HepG2 (cell line): ENCODE data around the gene TNFSF9. TPM values are rescaled to one million over a fixed set of nuclear protein-coding genes. Genes with fewer than 3 reads are reported as not detected.

Experiments used
- ATAC-seq: fragments of 200-7000 bp; cut with Tn5 transposase; 3 replicates; pipeline ENCODE4 v1.9.1; 2020; ENCODE audit warnings: mild to moderate bottlenecking, moderate library complexity
- BruUV-seq: library from RNA; stranded (reverse); fragments of 400-500 nt; replicated peaks from 2 replicates; lab custom pipeline; 2021; lab: Mats Ljungman, UMichigan
- CTCF ChIA-PET: fragments of 300-600 bp; formaldehyde crosslinking; extraction: SDS; loops from one replicate; lab custom pipeline; 2021; ENCODE audit warnings: low total read pairs, inconsistent platforms, low intra/inter-chr PET ratio; lab: Yijun Ruan, JAX
- POLR2A ChIA-PET: fragments of 350-600 bp; sonication (Branson Sonifier 250); formaldehyde crosslinking; loops from one replicate; lab custom pipeline; 2020; ENCODE audit warnings: antibody characterized with exemption, inconsistent platforms; lab: Yijun Ruan, JAX
- DNase-seq: peaks from one replicate; pipeline ENCODE4 v3.0.0-alpha.2; 2015; ENCODE audit warnings: low spot score
- FAIRE-seq: peaks from 3 replicates; lab custom pipeline; 2011; peaks lifted over from hg19 to GRCh38; lab: Jason Lieb, UNC
- H2AFZ ChIP-seq: one replicate; pipeline ENCODE4 v1.6.1; 2011; ENCODE audit warnings: low read length, inconsistent platforms
- H3K27ac ChIP-seq: fragments of 300-600 bp; 3 replicates; pipeline ENCODE4 v1.8.0; 2011; ENCODE audit warnings: mixed run types, mild to moderate bottlenecking, mixed read lengths, low read length, inconsistent platforms; ENCODE audit not compliant: insufficient read depth; ENCODE audit errors: extremely low read length
- H3K27me3 ChIP-seq, 2 experiments: fragments of 200-600 bp in 1 of 2; 2 replicates in 1 of 2; 3 replicates in 1 of 2; pipeline versions ENCODE4 v1.6.0 to v1.8.0; 2011; ENCODE audit warnings: low read length in 2 of 2, mild to moderate bottlenecking in 2 of 2, moderate library complexity in 2 of 2, inconsistent platforms in 1 of 2; ENCODE audit not compliant: insufficient read depth in 2 of 2, control insufficient read depth in 1 of 2
- H3K36me3 ChIP-seq, 2 experiments: fragments of 200-600 bp in 1 of 2; replicated peaks in 1 of 2; 2 replicates in 1 of 2; 3 replicates in 1 of 2; pipeline versions ENCODE4 v1.5.1 to v1.8.0; 2011; ENCODE audit warnings: low read length in 2 of 2, inconsistent platforms in 1 of 2; ENCODE audit not compliant: insufficient read depth in 2 of 2, control insufficient read depth in 1 of 2
- H3K4me1 ChIP-seq: 2 replicates; pipeline ENCODE4 v1.5.1; 2012; ENCODE audit warnings: low read length, inconsistent platforms; ENCODE audit not compliant: insufficient read depth
- H3K4me2 ChIP-seq: 2 replicates; pipeline ENCODE4 v1.6.0; 2011; ENCODE audit warnings: low read depth, low read length, inconsistent platforms
- H3K4me3 ChIP-seq, 3 experiments: fragments of 200-600 bp in 1 of 3; sonication (generic), shearing (Covaris generic) in 1 of 3; replicated peaks in 1 of 3; 2 replicates each; pipeline ENCODE4 v1.5.1; 2011 to 2016; ENCODE audit warnings: low read length in 3 of 3, inconsistent platforms in 2 of 3, low read depth in 2 of 3, mild to moderate bottlenecking in 2 of 3, control low read depth in 1 of 3, mixed read lengths in 1 of 3; ENCODE audit not compliant: insufficient read depth in 1 of 3
- H3K79me2 ChIP-seq: one replicate; pipeline ENCODE4 v1.6.1; 2011; ENCODE audit warnings: low read length, inconsistent platforms; ENCODE audit not compliant: insufficient read depth
- H3K9ac ChIP-seq: 2 replicates; pipeline ENCODE4 v1.6.0; 2011; ENCODE audit warnings: mild to moderate bottlenecking, low read depth, low read length, inconsistent platforms; ENCODE audit not compliant: insufficient read depth
- H3K9me3 ChIP-seq: 2 replicates; pipeline ENCODE4 v1.5.1; 2012; ENCODE audit warnings: mild to moderate bottlenecking, low read length
- H4K20me1 ChIP-seq: 2 replicates; pipeline ENCODE4 v1.6.0; 2011; ENCODE audit warnings: inconsistent platforms, mild to moderate bottlenecking, low read length, moderate library complexity; ENCODE audit not compliant: insufficient read depth
- MAFF ChIP-seq: IDR thresholded peaks from 2 replicates; pipeline ENCODE4 v1.6.1; 2011; ENCODE audit warnings: low read depth, low read length, improper control_type of control experiment
- NFATC3 ChIP-seq: sonication (generic); formaldehyde crosslinking; IDR thresholded peaks from 2 replicates; pipeline ENCODE4 v1.5.1; 2020; ENCODE audit warnings: mild to moderate bottlenecking, missing genetic modification reagents
- NR2F1 ChIP-seq, 2 experiments: fragments of 450-650 bp in 1 of 2; formaldehyde crosslinking in 1 of 2; IDR thresholded peaks; 2 replicates each; pipeline versions ENCODE4 v1.5.0 to v1.6.1; 2016 to 2020; ENCODE audit warnings: mild to moderate bottlenecking in 1 of 2, missing compliant biosample characterization in 1 of 2, missing genetic modification reagents in 1 of 2, moderate library complexity in 1 of 2
- POGZ ChIP-seq: sonication (generic); formaldehyde crosslinking; IDR thresholded peaks from 2 replicates; pipeline ENCODE4 v1.4.0; 2020; ENCODE audit warnings: mild to moderate bottlenecking, missing genetic modification reagents
- RCOR2 ChIP-seq: IDR thresholded peaks from 2 replicates; pipeline ENCODE4 v1.6.1; 2016; ENCODE audit warnings: missing biosample characterization, missing genetic modification reagents
- ZBTB42 ChIP-seq: sonication (generic); formaldehyde crosslinking; IDR thresholded peaks from 2 replicates; pipeline ENCODE4 v1.5.0; 2020; ENCODE audit warnings: mild to moderate bottlenecking, missing genetic modification reagents
- ZNF136 ChIP-seq: sonication (generic); formaldehyde crosslinking; IDR thresholded peaks from 2 replicates; pipeline ENCODE4 v1.8.1; 2022; ENCODE audit warnings: low read depth, mild to moderate bottlenecking, moderate library complexity, missing genetic modification reagents
- WGBS: methylation state at CpG from one replicate; pipeline ENCODE4 v1.1.6; 2017; ENCODE audit warnings: low lambda C conversion rate; 5-methylcytosine and 5-hydroxymethylcytosine counted together
- in situ Hi-C: cut with HindIII; loops from 2 replicates; pipeline ENCODE4 v1.10.0; 2017; ENCODE audit warnings: low pct_unique_long_range_greater_than_20kb; ENCODE audit not compliant: extremely low pct_ligation_motif_present
- intact Hi-C: fragments of 100-400 bp; cut with micrococcal nuclease; formaldehyde crosslinking; loops from one replicate; pipeline ENCODE4 v1.10.0; 2022; ENCODE audit not compliant: unreplicated experiment
- polyA plus RNA-seq, 8 experiments: library from polyadenylated mRNA; depleted of rRNA in 3 of 8; stranded (reverse) in 7 of 8; unstranded in 1 of 8; fragments of >200 nt; fragmentation: Illumina TruSeq in 4 of 8; extraction: Trizol in 4 of 8; gene quantifications; 2 replicates each; pipeline versions ENCODE4 v1.2.1 to v1.2.3, GENCODE V29; 2011 to 2016; ENCODE audit warnings: low read depth in 4 of 8, missing spikeins in 1 of 8, mixed read lengths in 1 of 8; ENCODE audit not compliant: insufficient read depth in 1 of 8
- total RNA-seq, 5 experiments: library from RNA; depleted of rRNA; stranded (reverse); fragments of >200 nt; fragmentation: Illumina TruSeq; extraction: Trizol; gene quantifications; 2 replicates each; pipeline ENCODE4 v1.2.3, GENCODE V29; 2016; ENCODE audit warnings: low read depth in 1 of 5
- TF ChIP-seq, protein P1 (sequence below): IDR thresholded peaks from 2 replicates; pipeline ENCODE4 v1.4.0; 2020; ENCODE audit warnings: mild to moderate bottlenecking, missing genetic modification reagents
- TF ChIP-seq, protein P2 (sequence below): sonication (generic); formaldehyde crosslinking; IDR thresholded peaks from 2 replicates; pipeline ENCODE4 v1.5.0; 2020; ENCODE audit warnings: missing genetic modification reagents
- TF ChIP-seq, protein P3 (sequence below): sonication (generic); formaldehyde crosslinking; IDR thresholded peaks from 2 replicates; pipeline ENCODE4 v1.5.0; 2020; ENCODE audit warnings: missing genetic modification reagents
- TF ChIP-seq, protein P4 (sequence below): sonication (generic); formaldehyde crosslinking; IDR thresholded peaks from 2 replicates; pipeline ENCODE4 v1.4.0; 2020; ENCODE audit warnings: missing genetic modification reagents
- TF ChIP-seq, protein P5 (sequence below): sonication (generic); formaldehyde crosslinking; IDR thresholded peaks from 2 replicates; pipeline ENCODE4 v1.8.1; 2023; ENCODE audit warnings: missing genetic modification reagents, inconsistent platforms, borderline replicate concordance
- TF ChIP-seq, protein P6 (sequence below): sonication (generic); formaldehyde crosslinking; IDR thresholded peaks from 2 replicates; pipeline ENCODE4 v1.5.0; 2020; ENCODE audit warnings: missing genetic modification reagents

TNFSF9 gene
- total and polyA plus RNA-seq, 2 of the 13 experiments (the other 11 are each of a cell fraction or from before 2014, with no cell fraction given) = 1.0 to 1.8 TPM

DNA sequence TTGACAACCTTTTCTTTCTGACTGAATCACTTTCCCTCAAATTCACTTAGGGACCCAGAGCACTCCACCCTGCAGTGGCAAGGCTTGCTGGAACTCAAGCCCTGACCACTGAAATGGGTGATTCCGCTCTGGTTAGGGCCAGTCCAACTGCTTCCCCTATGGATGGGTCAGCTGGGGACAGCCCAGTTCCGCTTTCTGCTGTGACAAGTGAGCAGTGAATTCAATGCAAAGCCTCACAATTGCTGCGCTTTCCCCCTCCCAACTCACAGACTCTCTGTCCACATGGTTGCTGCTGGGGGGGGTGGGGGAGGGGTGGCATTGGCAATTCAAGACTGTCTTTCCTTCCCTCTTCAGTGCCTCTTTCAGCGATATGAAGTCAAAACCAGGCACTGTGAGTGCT lies 41.4 kb downstream of the TNFSF9 start:
- ATAC-seq (no peak), DNase-seq (no peak), FAIRE-seq (no peak)
- H3K9ac ChIP-seq = no peak overlapping the region
- no peak overlapping the region for H3K4me3 ChIP-seq
- peaks cover 13% of the 10 kb centered on the region for H3K9me3 ChIP-seq
- no peaks in the 10 kb centered on the region for H3K36me3 ChIP-seq
- no peaks in the 10 kb centered on the region for H4K20me1 ChIP-seq
- WGBS = 30% methylated on average over 4 of the region's 4 CpGs
- CTCF ChIA-PET = no interaction called here
- H3K27me3 ChIP-seq = peaks cover 0 to 20% of the 10 kb centered on the region in 2 experiments; a peak in 2 of 5 replicates
- BruUV-seq = no TSS peak
- POLR2A ChIA-PET = no interaction called here
- no peak overlapping the region for H3K4me2 ChIP-seq
- H3K4me1 ChIP-seq = peaks cover 6% of the 10 kb centered on the region; the same call in 1 of the 2 replicates
- no peaks in the 10 kb centered on the region for H3K79me2 ChIP-seq
- intact Hi-C loops = no loop called here
- H2AFZ ChIP-seq = no peak overlapping the region
- no peak overlapping the region for H3K27ac ChIP-seq
- in situ Hi-C loops = no loop called here
- TF ChIP-seq RCOR2 (CRISPR knock-in tag) (no peak), MAFF (no peak), ZNF136 (CRISPR knock-in tag) (no peak), NFATC3 (CRISPR knock-in tag) (no peak), POGZ (CRISPR knock-in tag) (no peak), NR2F1 (CRISPR knock-in tag; IDR thresholded peaks at IDR 0.05) (no peak), ZBTB42 (no peak)
- TF ChIP-seq, protein P1, sequence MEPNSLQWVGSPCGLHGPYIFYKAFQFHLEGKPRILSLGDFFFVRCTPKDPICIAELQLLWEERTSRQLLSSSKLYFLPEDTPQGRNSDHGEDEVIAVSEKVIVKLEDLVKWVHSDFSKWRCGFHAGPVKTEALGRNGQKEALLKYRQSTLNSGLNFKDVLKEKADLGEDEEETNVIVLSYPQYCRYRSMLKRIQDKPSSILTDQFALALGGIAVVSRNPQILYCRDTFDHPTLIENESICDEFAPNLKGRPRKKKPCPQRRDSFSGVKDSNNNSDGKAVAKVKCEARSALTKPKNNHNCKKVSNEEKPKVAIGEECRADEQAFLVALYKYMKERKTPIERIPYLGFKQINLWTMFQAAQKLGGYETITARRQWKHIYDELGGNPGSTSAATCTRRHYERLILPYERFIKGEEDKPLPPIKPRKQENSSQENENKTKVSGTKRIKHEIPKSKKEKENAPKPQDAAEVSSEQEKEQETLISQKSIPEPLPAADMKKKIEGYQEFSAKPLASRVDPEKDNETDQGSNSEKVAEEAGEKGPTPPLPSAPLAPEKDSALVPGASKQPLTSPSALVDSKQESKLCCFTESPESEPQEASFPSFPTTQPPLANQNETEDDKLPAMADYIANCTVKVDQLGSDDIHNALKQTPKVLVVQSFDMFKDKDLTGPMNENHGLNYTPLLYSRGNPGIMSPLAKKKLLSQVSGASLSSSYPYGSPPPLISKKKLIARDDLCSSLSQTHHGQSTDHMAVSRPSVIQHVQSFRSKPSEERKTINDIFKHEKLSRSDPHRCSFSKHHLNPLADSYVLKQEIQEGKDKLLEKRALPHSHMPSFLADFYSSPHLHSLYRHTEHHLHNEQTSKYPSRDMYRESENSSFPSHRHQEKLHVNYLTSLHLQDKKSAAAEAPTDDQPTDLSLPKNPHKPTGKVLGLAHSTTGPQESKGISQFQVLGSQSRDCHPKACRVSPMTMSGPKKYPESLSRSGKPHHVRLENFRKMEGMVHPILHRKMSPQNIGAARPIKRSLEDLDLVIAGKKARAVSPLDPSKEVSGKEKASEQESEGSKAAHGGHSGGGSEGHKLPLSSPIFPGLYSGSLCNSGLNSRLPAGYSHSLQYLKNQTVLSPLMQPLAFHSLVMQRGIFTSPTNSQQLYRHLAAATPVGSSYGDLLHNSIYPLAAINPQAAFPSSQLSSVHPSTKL (CRISPR knock-in tag) = no peak
- TF ChIP-seq, protein P2, sequence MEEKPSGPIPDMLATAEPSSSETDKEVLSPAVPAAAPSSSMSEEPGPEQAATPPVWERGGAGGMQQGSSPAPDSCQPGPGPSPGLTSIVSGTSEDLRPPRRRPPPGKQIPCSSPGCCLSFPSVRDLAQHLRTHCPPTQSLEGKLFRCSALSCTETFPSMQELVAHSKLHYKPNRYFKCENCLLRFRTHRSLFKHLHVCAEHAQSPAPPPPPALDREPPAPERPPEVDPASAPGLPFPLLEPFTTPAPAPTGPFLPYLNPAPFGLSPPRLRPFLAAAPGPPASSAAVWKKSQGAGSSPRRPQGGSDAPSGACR (CRISPR knock-in tag) = no peak
- TF ChIP-seq, protein P3, sequence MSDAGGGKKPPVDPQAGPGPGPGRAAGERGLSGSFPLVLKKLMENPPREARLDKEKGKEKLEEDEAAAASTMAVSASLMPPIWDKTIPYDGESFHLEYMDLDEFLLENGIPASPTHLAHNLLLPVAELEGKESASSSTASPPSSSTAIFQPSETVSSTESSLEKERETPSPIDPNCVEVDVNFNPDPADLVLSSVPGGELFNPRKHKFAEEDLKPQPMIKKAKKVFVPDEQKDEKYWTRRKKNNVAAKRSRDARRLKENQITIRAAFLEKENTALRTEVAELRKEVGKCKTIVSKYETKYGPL (CRISPR knock-in tag) = no peak
- TF ChIP-seq, protein P4, sequence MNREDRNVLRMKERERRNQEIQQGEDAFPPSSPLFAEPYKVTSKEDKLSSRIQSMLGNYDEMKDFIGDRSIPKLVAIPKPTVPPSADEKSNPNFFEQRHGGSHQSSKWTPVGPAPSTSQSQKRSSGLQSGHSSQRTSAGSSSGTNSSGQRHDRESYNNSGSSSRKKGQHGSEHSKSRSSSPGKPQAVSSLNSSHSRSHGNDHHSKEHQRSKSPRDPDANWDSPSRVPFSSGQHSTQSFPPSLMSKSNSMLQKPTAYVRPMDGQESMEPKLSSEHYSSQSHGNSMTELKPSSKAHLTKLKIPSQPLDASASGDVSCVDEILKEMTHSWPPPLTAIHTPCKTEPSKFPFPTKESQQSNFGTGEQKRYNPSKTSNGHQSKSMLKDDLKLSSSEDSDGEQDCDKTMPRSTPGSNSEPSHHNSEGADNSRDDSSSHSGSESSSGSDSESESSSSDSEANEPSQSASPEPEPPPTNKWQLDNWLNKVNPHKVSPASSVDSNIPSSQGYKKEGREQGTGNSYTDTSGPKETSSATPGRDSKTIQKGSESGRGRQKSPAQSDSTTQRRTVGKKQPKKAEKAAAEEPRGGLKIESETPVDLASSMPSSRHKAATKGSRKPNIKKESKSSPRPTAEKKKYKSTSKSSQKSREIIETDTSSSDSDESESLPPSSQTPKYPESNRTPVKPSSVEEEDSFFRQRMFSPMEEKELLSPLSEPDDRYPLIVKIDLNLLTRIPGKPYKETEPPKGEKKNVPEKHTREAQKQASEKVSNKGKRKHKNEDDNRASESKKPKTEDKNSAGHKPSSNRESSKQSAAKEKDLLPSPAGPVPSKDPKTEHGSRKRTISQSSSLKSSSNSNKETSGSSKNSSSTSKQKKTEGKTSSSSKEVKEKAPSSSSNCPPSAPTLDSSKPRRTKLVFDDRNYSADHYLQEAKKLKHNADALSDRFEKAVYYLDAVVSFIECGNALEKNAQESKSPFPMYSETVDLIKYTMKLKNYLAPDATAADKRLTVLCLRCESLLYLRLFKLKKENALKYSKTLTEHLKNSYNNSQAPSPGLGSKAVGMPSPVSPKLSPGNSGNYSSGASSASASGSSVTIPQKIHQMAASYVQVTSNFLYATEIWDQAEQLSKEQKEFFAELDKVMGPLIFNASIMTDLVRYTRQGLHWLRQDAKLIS (CRISPR knock-in tag) = no peak
- TF ChIP-seq, protein P5, sequence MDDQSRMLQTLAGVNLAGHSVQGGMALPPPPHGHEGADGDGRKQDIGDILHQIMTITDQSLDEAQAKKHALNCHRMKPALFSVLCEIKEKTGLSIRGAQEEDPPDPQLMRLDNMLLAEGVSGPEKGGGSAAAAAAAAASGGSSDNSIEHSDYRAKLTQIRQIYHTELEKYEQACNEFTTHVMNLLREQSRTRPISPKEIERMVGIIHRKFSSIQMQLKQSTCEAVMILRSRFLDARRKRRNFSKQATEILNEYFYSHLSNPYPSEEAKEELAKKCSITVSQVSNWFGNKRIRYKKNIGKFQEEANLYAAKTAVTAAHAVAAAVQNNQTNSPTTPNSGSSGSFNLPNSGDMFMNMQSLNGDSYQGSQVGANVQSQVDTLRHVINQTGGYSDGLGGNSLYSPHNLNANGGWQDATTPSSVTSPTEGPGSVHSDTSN (CRISPR knock-in tag) = no peak
- TF ChIP-seq, protein P6, sequence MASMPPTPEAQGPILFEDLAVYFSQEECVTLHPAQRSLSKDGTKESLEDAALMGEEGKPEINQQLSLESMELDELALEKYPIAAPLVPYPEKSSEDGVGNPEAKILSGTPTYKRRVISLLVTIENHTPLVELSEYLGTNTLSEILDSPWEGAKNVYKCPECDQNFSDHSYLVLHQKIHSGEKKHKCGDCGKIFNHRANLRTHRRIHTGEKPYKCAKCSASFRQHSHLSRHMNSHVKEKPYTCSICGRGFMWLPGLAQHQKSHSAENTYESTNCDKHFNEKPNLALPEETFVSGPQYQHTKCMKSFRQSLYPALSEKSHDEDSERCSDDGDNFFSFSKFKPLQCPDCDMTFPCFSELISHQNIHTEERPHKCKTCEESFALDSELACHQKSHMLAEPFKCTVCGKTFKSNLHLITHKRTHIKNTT (CRISPR knock-in tag) = no peak
